HepG2 (cell line): Measurements from ENCODE around the gene SGMS1. TPM values are rescaled to one million over a fixed set of nuclear protein-coding genes. Genes with fewer than 3 reads are reported as not detected.

Experiments
- ATAC-seq: fragments of 200-7000 bp; cut with Tn5 transposase; 3 replicates; pipeline ENCODE4 v1.9.1; 2020; ENCODE audit warnings: mild to moderate bottlenecking, moderate library complexity
- BruUV-seq: library from RNA; stranded (reverse); fragments of 400-500 nt; replicated peaks from 2 replicates; lab custom pipeline; 2021; lab: Mats Ljungman, UMichigan
- CTCF ChIA-PET: fragments of 300-600 bp; formaldehyde crosslinking; extraction: SDS; loops from one replicate; lab custom pipeline; 2021; ENCODE audit warnings: low total read pairs, inconsistent platforms, low intra/inter-chr PET ratio; lab: Yijun Ruan, JAX
- POLR2A ChIA-PET: fragments of 350-600 bp; sonication (Branson Sonifier 250); formaldehyde crosslinking; loops from one replicate; lab custom pipeline; 2020; ENCODE audit warnings: antibody characterized with exemption, inconsistent platforms; lab: Yijun Ruan, JAX
- DNase-seq: peaks from one replicate; pipeline ENCODE4 v3.0.0-alpha.2; 2015; ENCODE audit warnings: low spot score
- FAIRE-seq: peaks from 3 replicates; lab custom pipeline; 2011; peaks lifted over from hg19 to GRCh38; lab: Jason Lieb, UNC
- H2AFZ ChIP-seq: one replicate; pipeline ENCODE4 v1.6.1; 2011; ENCODE audit warnings: low read length, inconsistent platforms
- H3K27ac ChIP-seq: fragments of 300-600 bp; 3 replicates; pipeline ENCODE4 v1.8.0; 2011; ENCODE audit warnings: mixed run types, mild to moderate bottlenecking, mixed read lengths, low read length, inconsistent platforms; ENCODE audit not compliant: insufficient read depth; ENCODE audit errors: extremely low read length
- H3K27me3 ChIP-seq, 2 experiments: fragments of 200-600 bp in 1 of 2; 2 replicates in 1 of 2; 3 replicates in 1 of 2; pipeline versions ENCODE4 v1.6.0 to v1.8.0; 2011; ENCODE audit warnings: low read length in 2 of 2, mild to moderate bottlenecking in 2 of 2, moderate library complexity in 2 of 2, inconsistent platforms in 1 of 2; ENCODE audit not compliant: insufficient read depth in 2 of 2, control insufficient read depth in 1 of 2
- H3K36me3 ChIP-seq, 2 experiments: fragments of 200-600 bp in 1 of 2; replicated peaks in 1 of 2; 2 replicates in 1 of 2; 3 replicates in 1 of 2; pipeline versions ENCODE4 v1.5.1 to v1.8.0; 2011; ENCODE audit warnings: low read length in 2 of 2, inconsistent platforms in 1 of 2; ENCODE audit not compliant: insufficient read depth in 2 of 2, control insufficient read depth in 1 of 2
- H3K4me1 ChIP-seq: 2 replicates; pipeline ENCODE4 v1.5.1; 2012; ENCODE audit warnings: low read length, inconsistent platforms; ENCODE audit not compliant: insufficient read depth
- H3K4me2 ChIP-seq: 2 replicates; pipeline ENCODE4 v1.6.0; 2011; ENCODE audit warnings: low read depth, low read length, inconsistent platforms
- H3K4me3 ChIP-seq, 3 experiments: fragments of 200-600 bp in 1 of 3; sonication (generic), shearing (Covaris generic) in 1 of 3; replicated peaks in 1 of 3; 2 replicates each; pipeline ENCODE4 v1.5.1; 2011 to 2016; ENCODE audit warnings: low read length in 3 of 3, inconsistent platforms in 2 of 3, low read depth in 2 of 3, mild to moderate bottlenecking in 2 of 3, control low read depth in 1 of 3, mixed read lengths in 1 of 3; ENCODE audit not compliant: insufficient read depth in 1 of 3
- H3K79me2 ChIP-seq: one replicate; pipeline ENCODE4 v1.6.1; 2011; ENCODE audit warnings: low read length, inconsistent platforms; ENCODE audit not compliant: insufficient read depth
- H3K9ac ChIP-seq: 2 replicates; pipeline ENCODE4 v1.6.0; 2011; ENCODE audit warnings: mild to moderate bottlenecking, low read depth, low read length, inconsistent platforms; ENCODE audit not compliant: insufficient read depth
- H3K9me3 ChIP-seq: 2 replicates; pipeline ENCODE4 v1.5.1; 2012; ENCODE audit warnings: mild to moderate bottlenecking, low read length
- H4K20me1 ChIP-seq: 2 replicates; pipeline ENCODE4 v1.6.0; 2011; ENCODE audit warnings: inconsistent platforms, mild to moderate bottlenecking, low read length, moderate library complexity; ENCODE audit not compliant: insufficient read depth
- ARNT ChIP-seq: fragments of 450-650 bp; IDR thresholded peaks from 2 replicates; pipeline ENCODE4 v1.6.1; 2017
- FOSL2 ChIP-seq: sonication (generic); formaldehyde crosslinking; IDR thresholded peaks from 2 replicates; pipeline ENCODE4 v1.4.0; 2020; ENCODE audit warnings: missing genetic modification reagents
- SAP130 ChIP-seq: IDR thresholded peaks from 2 replicates; pipeline ENCODE4 v1.6.1; 2016; ENCODE audit warnings: low read depth
- SNRNP70 ChIP-seq: fragments of 200-400 bp; formaldehyde crosslinking; IDR thresholded peaks from 2 replicates; pipeline ENCODE4 v1.6.1; 2017; ENCODE audit warnings: mild to moderate bottlenecking, low read depth, low read length, moderate library complexity
- WGBS: methylation state at CpG from one replicate; pipeline ENCODE4 v1.1.6; 2017; ENCODE audit warnings: low lambda C conversion rate; 5-methylcytosine and 5-hydroxymethylcytosine counted together
- in situ Hi-C: cut with HindIII; loops from 2 replicates; pipeline ENCODE4 v1.10.0; 2017; ENCODE audit warnings: low pct_unique_long_range_greater_than_20kb; ENCODE audit not compliant: extremely low pct_ligation_motif_present
- intact Hi-C: fragments of 100-400 bp; cut with micrococcal nuclease; formaldehyde crosslinking; loops from one replicate; pipeline ENCODE4 v1.10.0; 2022; ENCODE audit not compliant: unreplicated experiment
- polyA plus RNA-seq, 8 experiments: library from polyadenylated mRNA; depleted of rRNA in 3 of 8; stranded (reverse) in 7 of 8; unstranded in 1 of 8; fragments of >200 nt; fragmentation: Illumina TruSeq in 4 of 8; extraction: Trizol in 4 of 8; gene quantifications; 2 replicates each; pipeline versions ENCODE4 v1.2.1 to v1.2.3, GENCODE V29; 2011 to 2016; ENCODE audit warnings: low read depth in 4 of 8, missing spikeins in 1 of 8, mixed read lengths in 1 of 8; ENCODE audit not compliant: insufficient read depth in 1 of 8
- total RNA-seq, 5 experiments: library from RNA; depleted of rRNA; stranded (reverse); fragments of >200 nt; fragmentation: Illumina TruSeq; extraction: Trizol; gene quantifications; 2 replicates each; pipeline ENCODE4 v1.2.3, GENCODE V29; 2016; ENCODE audit warnings: low read depth in 1 of 5
- TF ChIP-seq, protein P1 (sequence below): sonication (generic); formaldehyde crosslinking; IDR thresholded peaks from 2 replicates; pipeline ENCODE4 v1.4.0; 2020; ENCODE audit warnings: mild to moderate bottlenecking, missing genetic modification reagents

SGMS1 gene
- total and polyA plus RNA-seq, 2 of the 13 experiments (the other 11 are each of a cell fraction or from before 2014, with no cell fraction given) = 6.5 to 15.1 TPM

- no peak; the same call in 2 of the 3 replicates for ATAC-seq
- in situ Hi-C loops = no loop called here
- H3K4me2 ChIP-seq = no peak overlapping the region
Measured at GRCh38 chr10:50497758-50498157, 126.0 kb downstream of the SGMS1 start.

GRCh38 chr10:50496228-50496627 lies 127.5 kb downstream of the SGMS1 start:
- Histone ChIP-seq H3K27ac (no peak overlapping the region), H3K4me1 (peaks cover 14% of the 10 kb centered on the region; the same call in 1 of the 2 replicates), H3K9ac (no peak overlapping the region), H4K20me1 (no peaks in the 10 kb centered on the region), H3K4me3 (no peak overlapping the region), H2AFZ (no peak overlapping the region), H3K36me3 (no peaks in the 10 kb centered on the region), H3K79me2 (no peaks in the 10 kb centered on the region), H3K27me3 (no peaks in the 10 kb centered on the region; a peak in 1 of 5 replicates), H3K4me2 (no peak overlapping the region), H3K9me3 (no peaks in the 10 kb centered on the region)
- POLR2A ChIA-PET = no interaction called here
- WGBS = 90% methylated on average over 2 of the region's 2 CpGs
- intact Hi-C loops (no loop called here), in situ Hi-C loops (no loop called here)
- FAIRE-seq (no peak), DNase-seq (no peak), ATAC-seq (no peak)
- no TSS peak for BruUV-seq
- TF ChIP-seq SNRNP70 = no peak
- no peak for TF ChIP-seq ARNT
- CTCF ChIA-PET = no interaction called here

More at GRCh38 chr10:50497758-50498157, 126.0 kb downstream of the SGMS1 start:
- ChIA-PET POLR2A (no interaction called here), CTCF (no interaction called here)
- FAIRE-seq (no peak), DNase-seq (peak; percentile 21)
- H3K4me3 ChIP-seq = no peak overlapping the region
- no peak overlapping the region for H3K9ac ChIP-seq
- BruUV-seq = no TSS peak
- no peaks in the 10 kb centered on the region for H3K79me2 ChIP-seq
- H2AFZ ChIP-seq = no peak overlapping the region
- H3K27ac ChIP-seq = peak overlapping the region; percentile 19
- TF ChIP-seq FOSL2 (CRISPR knock-in tag) (peak; percentile 9; the same call in 1 of the 2 replicates), SAP130 (CRISPR knock-in tag) (peak; percentile 58)
- TF ChIP-seq, protein P1, sequence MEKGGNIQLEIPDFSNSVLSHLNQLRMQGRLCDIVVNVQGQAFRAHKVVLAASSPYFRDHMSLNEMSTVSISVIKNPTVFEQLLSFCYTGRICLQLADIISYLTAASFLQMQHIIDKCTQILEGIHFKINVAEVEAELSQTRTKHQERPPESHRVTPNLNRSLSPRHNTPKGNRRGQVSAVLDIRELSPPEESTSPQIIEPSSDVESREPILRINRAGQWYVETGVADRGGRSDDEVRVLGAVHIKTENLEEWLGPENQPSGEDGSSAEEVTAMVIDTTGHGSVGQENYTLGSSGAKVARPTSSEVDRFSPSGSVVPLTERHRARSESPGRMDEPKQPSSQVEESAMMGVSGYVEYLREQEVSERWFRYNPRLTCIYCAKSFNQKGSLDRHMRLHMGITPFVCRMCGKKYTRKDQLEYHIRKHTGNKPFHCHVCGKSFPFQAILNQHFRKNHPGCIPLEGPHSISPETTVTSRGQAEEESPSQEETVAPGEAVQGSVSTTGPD (CRISPR knock-in tag) = no peak
- intact Hi-C loops = no loop called here
- no peaks in the 10 kb centered on the region for H3K27me3 ChIP-seq
- peaks cover 29% of the 10 kb centered on the region for H3K4me1 ChIP-seq
- no peaks in the 10 kb centered on the region for H3K9me3 ChIP-seq
- H3K36me3 ChIP-seq = no peaks in the 10 kb centered on the region
- H4K20me1 ChIP-seq = no peaks in the 10 kb centered on the region
